Measurements from ENCODE around the gene PAQR3. TPM values are rescaled to one million over a fixed set of nuclear protein-coding genes. Genes with fewer than 3 reads are reported as not detected.

The PAQR3 gene
- total and polyA plus RNA-seq, 2 donors (not counting 1 experiment from before 2014, with no cell fraction given) = 15.5 to 37.6 TPM

DNA sequence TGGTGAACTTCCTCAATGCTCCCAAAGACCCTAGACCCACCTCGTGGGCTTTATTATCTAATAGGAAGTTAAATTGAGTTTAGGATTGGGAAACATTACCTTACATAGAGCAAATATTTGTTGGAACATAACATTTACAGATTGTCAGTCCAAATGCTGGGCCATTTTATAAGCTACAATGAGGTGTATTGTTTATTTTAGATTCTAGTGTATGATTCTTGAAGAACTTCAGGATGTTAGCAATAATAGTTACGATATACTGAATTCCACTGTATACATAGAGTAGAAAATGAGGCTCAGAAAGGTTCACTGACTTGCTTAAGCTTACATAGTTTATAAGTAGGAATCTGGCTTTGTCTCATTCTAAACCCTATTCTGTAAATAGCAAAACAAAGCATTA, 37.4 kb downstream of the PAQR3 start:
- no peak overlapping the region for H3K4me3 ChIP-seq (replicated peaks in 1 of 4; ENCODE audit: control extremely low read depth in 1 of 4, insufficient read depth in 1 of 4, low read depth in 3 of 4, low read length in 4 of 4)
- no peak overlapping the region for H3K27ac ChIP-seq (ENCODE audit: insufficient read depth, low read length)
- DNase-seq (ENCODE audit: low read depth in 2 of 2) = no peak
- H2AFZ ChIP-seq (ENCODE audit: low read length) = no peak overlapping the region
- no peaks in the 10 kb centered on the region for H3K36me3 ChIP-seq (ENCODE audit: control insufficient read depth, insufficient read depth, low read length)
- no peaks in the 10 kb centered on the region for H3K27me3 ChIP-seq (ENCODE audit: control insufficient read depth, insufficient read depth, low read length)
- H3K9ac ChIP-seq (ENCODE audit: insufficient read depth, low read length) = no peak overlapping the region
- no peaks in the 10 kb centered on the region for H3K4me1 ChIP-seq (ENCODE audit: control insufficient read depth, extremely low read depth, insufficient read depth, low read length)
- no peaks in the 10 kb centered on the region for H4K20me1 ChIP-seq (ENCODE audit: control insufficient read depth, extremely low read depth, insufficient read depth, low read length)
- no peaks in the 10 kb centered on the region for H3K79me2 ChIP-seq (ENCODE audit: control insufficient read depth, insufficient read depth, low read length)
- no peaks in the 10 kb centered on the region for H3K9me3 ChIP-seq (ENCODE audit: control insufficient read depth, insufficient read depth, low read depth, low read length)
- no peak for TF ChIP-seq EZH2 (IDR thresholded peaks at IDR 0.05; ENCODE audit: low read length, missing control alignments)
- TF ChIP-seq, protein P1, sequence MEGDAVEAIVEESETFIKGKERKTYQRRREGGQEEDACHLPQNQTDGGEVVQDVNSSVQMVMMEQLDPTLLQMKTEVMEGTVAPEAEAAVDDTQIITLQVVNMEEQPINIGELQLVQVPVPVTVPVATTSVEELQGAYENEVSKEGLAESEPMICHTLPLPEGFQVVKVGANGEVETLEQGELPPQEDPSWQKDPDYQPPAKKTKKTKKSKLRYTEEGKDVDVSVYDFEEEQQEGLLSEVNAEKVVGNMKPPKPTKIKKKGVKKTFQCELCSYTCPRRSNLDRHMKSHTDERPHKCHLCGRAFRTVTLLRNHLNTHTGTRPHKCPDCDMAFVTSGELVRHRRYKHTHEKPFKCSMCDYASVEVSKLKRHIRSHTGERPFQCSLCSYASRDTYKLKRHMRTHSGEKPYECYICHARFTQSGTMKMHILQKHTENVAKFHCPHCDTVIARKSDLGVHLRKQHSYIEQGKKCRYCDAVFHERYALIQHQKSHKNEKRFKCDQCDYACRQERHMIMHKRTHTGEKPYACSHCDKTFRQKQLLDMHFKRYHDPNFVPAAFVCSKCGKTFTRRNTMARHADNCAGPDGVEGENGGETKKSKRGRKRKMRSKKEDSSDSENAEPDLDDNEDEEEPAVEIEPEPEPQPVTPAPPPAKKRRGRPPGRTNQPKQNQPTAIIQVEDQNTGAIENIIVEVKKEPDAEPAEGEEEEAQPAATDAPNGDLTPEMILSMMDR (conservative IDR thresholded peaks at IDR 0.05 in 1 of 2, IDR thresholded peaks at IDR 0.05 in 1 of 2; ENCODE audit: low read depth in 1 of 2, low read length in 2 of 2) = no peak
- H3K4me2 ChIP-seq (ENCODE audit: extremely low read depth, insufficient read depth, low read length) = no peak overlapping the region

- no peak overlapping the region for H3K4me3 ChIP-seq (replicated peaks in 1 of 4; ENCODE audit: control extremely low read depth in 1 of 4, insufficient read depth in 1 of 4, low read depth in 3 of 4, low read length in 4 of 4)
- no peaks in the 10 kb centered on the region for H3K4me1 ChIP-seq (ENCODE audit: control insufficient read depth, extremely low read depth, insufficient read depth, low read length)
- H3K36me3 ChIP-seq (ENCODE audit: control insufficient read depth, insufficient read depth, low read length) = peaks cover 1% of the 10 kb centered on the region
- no peak for TF ChIP-seq EZH2 (IDR thresholded peaks at IDR 0.05; ENCODE audit: low read length, missing control alignments)
- TF ChIP-seq, protein P1 (conservative IDR thresholded peaks at IDR 0.05 in 1 of 2, IDR thresholded peaks at IDR 0.05 in 1 of 2; ENCODE audit: low read depth in 1 of 2, low read length in 2 of 2) = no peak
- no peak overlapping the region for H3K4me2 ChIP-seq (ENCODE audit: extremely low read depth, insufficient read depth, low read length)
- H3K27ac ChIP-seq (ENCODE audit: insufficient read depth, low read length) = no peak overlapping the region
- DNase-seq (ENCODE audit: low read depth in 2 of 2) = no peak
- H3K9me3 ChIP-seq (ENCODE audit: control insufficient read depth, insufficient read depth, low read depth, low read length) = no peaks in the 10 kb centered on the region
- no peaks in the 10 kb centered on the region for H3K79me2 ChIP-seq (ENCODE audit: control insufficient read depth, insufficient read depth, low read length)
- H3K27me3 ChIP-seq (ENCODE audit: control insufficient read depth, insufficient read depth, low read length) = no peaks in the 10 kb centered on the region
- no peak overlapping the region for H3K9ac ChIP-seq (ENCODE audit: insufficient read depth, low read length)
- H2AFZ ChIP-seq (ENCODE audit: low read length) = no peak overlapping the region
- H4K20me1 ChIP-seq (ENCODE audit: control insufficient read depth, extremely low read depth, insufficient read depth, low read length) = no peaks in the 10 kb centered on the region
Measured at GRCh38 chr4:78899302-78899701, 39.9 kb downstream of the PAQR3 start.

DNA sequence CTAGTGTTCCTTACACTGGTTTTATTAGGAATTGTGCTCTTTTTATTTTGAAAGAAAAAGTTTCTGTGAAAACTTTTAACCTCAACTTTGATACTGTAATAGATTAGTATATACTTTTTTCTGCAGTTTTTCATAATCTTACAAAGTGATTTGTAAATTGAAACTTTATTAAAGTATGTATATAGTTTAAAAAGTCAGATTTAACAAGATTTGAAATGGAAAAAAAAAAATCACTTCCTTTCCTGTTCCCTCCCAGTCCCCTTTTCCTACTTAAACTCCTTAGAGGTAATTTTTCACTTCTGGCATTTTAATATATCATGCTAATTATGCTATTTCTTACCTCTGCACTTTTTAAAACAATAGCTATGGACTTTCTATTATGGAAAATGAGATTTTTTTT, 49.3 kb downstream of the PAQR3 start:
- Histone ChIP-seq H3K36me3 (ENCODE audit: control insufficient read depth, insufficient read depth, low read length) (peaks cover 6% of the 10 kb centered on the region), H3K4me3 (replicated peaks in 1 of 4; ENCODE audit: control extremely low read depth in 1 of 4, insufficient read depth in 1 of 4, low read depth in 3 of 4, low read length in 4 of 4) (no peak overlapping the region), H4K20me1 (ENCODE audit: control insufficient read depth, extremely low read depth, insufficient read depth, low read length) (no peaks in the 10 kb centered on the region), H3K27ac (ENCODE audit: insufficient read depth, low read length) (no peak overlapping the region), H3K79me2 (ENCODE audit: control insufficient read depth, insufficient read depth, low read length) (no peaks in the 10 kb centered on the region), H3K9me3 (ENCODE audit: control insufficient read depth, insufficient read depth, low read depth, low read length) (no peaks in the 10 kb centered on the region), H3K4me2 (ENCODE audit: extremely low read depth, insufficient read depth, low read length) (no peak overlapping the region), H3K9ac (ENCODE audit: insufficient read depth, low read length) (no peak overlapping the region), H3K4me1 (ENCODE audit: control insufficient read depth, extremely low read depth, insufficient read depth, low read length) (no peaks in the 10 kb centered on the region), H2AFZ (ENCODE audit: low read length) (no peak overlapping the region), H3K27me3 (ENCODE audit: control insufficient read depth, insufficient read depth, low read length) (no peaks in the 10 kb centered on the region)
- TF ChIP-seq, protein P1 (conservative IDR thresholded peaks at IDR 0.05 in 1 of 2, IDR thresholded peaks at IDR 0.05 in 1 of 2; ENCODE audit: low read depth in 1 of 2, low read length in 2 of 2) = no peak
- no peak for TF ChIP-seq EZH2 (IDR thresholded peaks at IDR 0.05; ENCODE audit: low read length, missing control alignments)
- DNase-seq (ENCODE audit: low read depth in 2 of 2) = no peak

Measured in fibroblast of lung (primary cell).